ENCODE data around the gene FBRSL1. TPM values are rescaled to one million over a fixed set of nuclear protein-coding genes. Genes with fewer than 3 reads are reported as not detected.

The FBRSL1 gene
- total and polyA plus RNA-seq, 2 of the 8 experiments (the other 6 are each of a cell fraction or from before 2014, with no cell fraction given) = 18.4 to 109 TPM

DNA sequence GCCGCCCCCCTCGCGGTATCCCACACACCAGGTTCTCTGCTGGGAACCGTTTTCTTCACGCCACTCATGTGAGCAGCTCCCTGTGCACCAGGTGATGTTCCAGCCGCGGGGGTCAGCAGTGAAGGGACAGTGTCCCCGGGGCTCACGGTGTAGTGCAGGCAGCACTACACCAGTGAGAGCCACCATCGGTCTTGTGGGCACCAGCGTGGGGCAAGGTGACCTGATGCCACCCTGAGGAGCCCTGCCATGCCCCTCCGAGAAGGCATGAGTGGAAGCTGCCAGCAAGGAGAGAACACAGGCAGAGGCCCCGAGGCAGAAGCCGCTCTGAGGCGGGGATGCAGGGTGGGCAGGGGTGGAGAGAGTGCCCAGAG, 11.5 kb upstream of the FBRSL1 start (continued):
- TF ChIP-seq, protein P1, sequence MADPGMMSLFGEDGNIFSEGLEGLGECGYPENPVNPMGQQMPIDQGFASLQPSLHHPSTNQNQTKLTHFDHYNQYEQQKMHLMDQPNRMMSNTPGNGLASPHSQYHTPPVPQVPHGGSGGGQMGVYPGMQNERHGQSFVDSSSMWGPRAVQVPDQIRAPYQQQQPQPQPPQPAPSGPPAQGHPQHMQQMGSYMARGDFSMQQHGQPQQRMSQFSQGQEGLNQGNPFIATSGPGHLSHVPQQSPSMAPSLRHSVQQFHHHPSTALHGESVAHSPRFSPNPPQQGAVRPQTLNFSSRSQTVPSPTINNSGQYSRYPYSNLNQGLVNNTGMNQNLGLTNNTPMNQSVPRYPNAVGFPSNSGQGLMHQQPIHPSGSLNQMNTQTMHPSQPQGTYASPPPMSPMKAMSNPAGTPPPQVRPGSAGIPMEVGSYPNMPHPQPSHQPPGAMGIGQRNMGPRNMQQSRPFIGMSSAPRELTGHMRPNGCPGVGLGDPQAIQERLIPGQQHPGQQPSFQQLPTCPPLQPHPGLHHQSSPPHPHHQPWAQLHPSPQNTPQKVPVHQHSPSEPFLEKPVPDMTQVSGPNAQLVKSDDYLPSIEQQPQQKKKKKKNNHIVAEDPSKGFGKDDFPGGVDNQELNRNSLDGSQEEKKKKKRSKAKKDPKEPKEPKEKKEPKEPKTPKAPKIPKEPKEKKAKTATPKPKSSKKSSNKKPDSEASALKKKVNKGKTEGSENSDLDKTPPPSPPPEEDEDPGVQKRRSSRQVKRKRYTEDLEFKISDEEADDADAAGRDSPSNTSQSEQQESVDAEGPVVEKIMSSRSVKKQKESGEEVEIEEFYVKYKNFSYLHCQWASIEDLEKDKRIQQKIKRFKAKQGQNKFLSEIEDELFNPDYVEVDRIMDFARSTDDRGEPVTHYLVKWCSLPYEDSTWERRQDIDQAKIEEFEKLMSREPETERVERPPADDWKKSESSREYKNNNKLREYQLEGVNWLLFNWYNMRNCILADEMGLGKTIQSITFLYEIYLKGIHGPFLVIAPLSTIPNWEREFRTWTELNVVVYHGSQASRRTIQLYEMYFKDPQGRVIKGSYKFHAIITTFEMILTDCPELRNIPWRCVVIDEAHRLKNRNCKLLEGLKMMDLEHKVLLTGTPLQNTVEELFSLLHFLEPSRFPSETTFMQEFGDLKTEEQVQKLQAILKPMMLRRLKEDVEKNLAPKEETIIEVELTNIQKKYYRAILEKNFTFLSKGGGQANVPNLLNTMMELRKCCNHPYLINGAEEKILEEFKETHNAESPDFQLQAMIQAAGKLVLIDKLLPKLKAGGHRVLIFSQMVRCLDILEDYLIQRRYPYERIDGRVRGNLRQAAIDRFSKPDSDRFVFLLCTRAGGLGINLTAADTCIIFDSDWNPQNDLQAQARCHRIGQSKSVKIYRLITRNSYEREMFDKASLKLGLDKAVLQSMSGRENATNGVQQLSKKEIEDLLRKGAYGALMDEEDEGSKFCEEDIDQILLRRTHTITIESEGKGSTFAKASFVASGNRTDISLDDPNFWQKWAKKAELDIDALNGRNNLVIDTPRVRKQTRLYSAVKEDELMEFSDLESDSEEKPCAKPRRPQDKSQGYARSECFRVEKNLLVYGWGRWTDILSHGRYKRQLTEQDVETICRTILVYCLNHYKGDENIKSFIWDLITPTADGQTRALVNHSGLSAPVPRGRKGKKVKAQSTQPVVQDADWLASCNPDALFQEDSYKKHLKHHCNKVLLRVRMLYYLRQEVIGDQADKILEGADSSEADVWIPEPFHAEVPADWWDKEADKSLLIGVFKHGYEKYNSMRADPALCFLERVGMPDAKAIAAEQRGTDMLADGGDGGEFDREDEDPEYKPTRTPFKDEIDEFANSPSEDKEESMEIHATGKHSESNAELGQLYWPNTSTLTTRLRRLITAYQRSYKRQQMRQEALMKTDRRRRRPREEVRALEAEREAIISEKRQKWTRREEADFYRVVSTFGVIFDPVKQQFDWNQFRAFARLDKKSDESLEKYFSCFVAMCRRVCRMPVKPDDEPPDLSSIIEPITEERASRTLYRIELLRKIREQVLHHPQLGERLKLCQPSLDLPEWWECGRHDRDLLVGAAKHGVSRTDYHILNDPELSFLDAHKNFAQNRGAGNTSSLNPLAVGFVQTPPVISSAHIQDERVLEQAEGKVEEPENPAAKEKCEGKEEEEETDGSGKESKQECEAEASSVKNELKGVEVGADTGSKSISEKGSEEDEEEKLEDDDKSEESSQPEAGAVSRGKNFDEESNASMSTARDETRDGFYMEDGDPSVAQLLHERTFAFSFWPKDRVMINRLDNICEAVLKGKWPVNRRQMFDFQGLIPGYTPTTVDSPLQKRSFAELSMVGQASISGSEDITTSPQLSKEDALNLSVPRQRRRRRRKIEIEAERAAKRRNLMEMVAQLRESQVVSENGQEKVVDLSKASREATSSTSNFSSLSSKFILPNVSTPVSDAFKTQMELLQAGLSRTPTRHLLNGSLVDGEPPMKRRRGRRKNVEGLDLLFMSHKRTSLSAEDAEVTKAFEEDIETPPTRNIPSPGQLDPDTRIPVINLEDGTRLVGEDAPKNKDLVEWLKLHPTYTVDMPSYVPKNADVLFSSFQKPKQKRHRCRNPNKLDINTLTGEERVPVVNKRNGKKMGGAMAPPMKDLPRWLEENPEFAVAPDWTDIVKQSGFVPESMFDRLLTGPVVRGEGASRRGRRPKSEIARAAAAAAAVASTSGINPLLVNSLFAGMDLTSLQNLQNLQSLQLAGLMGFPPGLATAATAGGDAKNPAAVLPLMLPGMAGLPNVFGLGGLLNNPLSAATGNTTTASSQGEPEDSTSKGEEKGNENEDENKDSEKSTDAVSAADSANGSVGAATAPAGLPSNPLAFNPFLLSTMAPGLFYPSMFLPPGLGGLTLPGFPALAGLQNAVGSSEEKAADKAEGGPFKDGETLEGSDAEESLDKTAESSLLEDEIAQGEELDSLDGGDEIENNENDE (IDR thresholded peaks at IDR 0.05; ENCODE audit: insufficient replicate concordance, low read length) = no peak
- TF ChIP-seq, protein P2, sequence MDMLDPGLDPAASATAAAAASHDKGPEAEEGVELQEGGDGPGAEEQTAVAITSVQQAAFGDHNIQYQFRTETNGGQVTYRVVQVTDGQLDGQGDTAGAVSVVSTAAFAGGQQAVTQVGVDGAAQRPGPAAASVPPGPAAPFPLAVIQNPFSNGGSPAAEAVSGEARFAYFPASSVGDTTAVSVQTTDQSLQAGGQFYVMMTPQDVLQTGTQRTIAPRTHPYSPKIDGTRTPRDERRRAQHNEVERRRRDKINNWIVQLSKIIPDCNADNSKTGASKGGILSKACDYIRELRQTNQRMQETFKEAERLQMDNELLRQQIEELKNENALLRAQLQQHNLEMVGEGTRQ (IDR thresholded peaks at IDR 0.05; ENCODE audit: low read length) = no peak
- TF ChIP-seq SP2 (IDR thresholded peaks at IDR 0.05; ENCODE audit: low read length) (no peak), CHD2 (IDR thresholded peaks at IDR 0.05; ENCODE audit: low read length) (no peak), EP300 (IDR thresholded peaks at IDR 0.05; ENCODE audit: borderline replicate concordance in 1 of 2, low read depth in 2 of 2, low read length in 2 of 2) (no peak), TBP (IDR thresholded peaks at IDR 0.05; ENCODE audit: low read depth, low read length) (no peak), CBX5 (IDR thresholded peaks at IDR 0.05; ENCODE audit: low read depth, low read length) (no peak), SRF (IDR thresholded peaks at IDR 0.05; ENCODE audit: low read depth, low read length) (no peak), NRF1 (IDR thresholded peaks at IDR 0.05; ENCODE audit: low read depth, low read length) (no peak), SP1 (IDR thresholded peaks at IDR 0.05; ENCODE audit: low read depth, low read length) (no peak)
- TF ChIP-seq, protein P3, sequence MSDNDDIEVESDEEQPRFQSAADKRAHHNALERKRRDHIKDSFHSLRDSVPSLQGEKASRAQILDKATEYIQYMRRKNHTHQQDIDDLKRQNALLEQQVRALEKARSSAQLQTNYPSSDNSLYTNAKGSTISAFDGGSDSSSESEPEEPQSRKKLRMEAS (IDR thresholded peaks at IDR 0.05) = no peak
